ENCODE measurements around the gene SLC23A2.

Gene SLC23A2

GRCh38 chr20:4809707-4810106 is 191.6 kb downstream of the SLC23A2 start:
- no peak for ATAC-seq

GRCh38 chr20:4808872-4809271 is 192.4 kb downstream of the SLC23A2 start:
- no peak for ATAC-seq
- TF ChIP-seq ARNTL (CRISPR knock-in tag; IDR thresholded peaks at IDR 0.05; ENCODE audit: borderline replicate concordance, low read depth) (no peak), OSR1 (CRISPR knock-in tag; IDR thresholded peaks at IDR 0.05) (no peak), BACH2 (CRISPR knock-in tag; IDR thresholded peaks at IDR 0.05; ENCODE audit: borderline replicate concordance) (no peak), GLIS3 (CRISPR knock-in tag; IDR thresholded peaks at IDR 0.05) (no peak), PATZ1 (CRISPR knock-in tag; IDR thresholded peaks at IDR 0.05; ENCODE audit: borderline replicate concordance) (no peak), CREB5 (CRISPR knock-in tag; IDR thresholded peaks at IDR 0.05; ENCODE audit: low read depth) (no peak), CSDC2 (CRISPR knock-in tag; IDR thresholded peaks at IDR 0.05) (no peak), POU6F1 (CRISPR knock-in tag; IDR thresholded peaks at IDR 0.05; ENCODE audit: borderline replicate concordance, low read depth) (no peak), ZFP3 (CRISPR knock-in tag; IDR thresholded peaks at IDR 0.05) (no peak)

More at GRCh38 chr20:4809707-4810106, 191.6 kb downstream of the SLC23A2 start:
- TF ChIP-seq TOX (CRISPR knock-in tag; IDR thresholded peaks at IDR 0.05; ENCODE audit: borderline replicate concordance) (no peak), ZNF70 (CRISPR knock-in tag; IDR thresholded peaks at IDR 0.05) (no peak), POU6F1 (CRISPR knock-in tag; IDR thresholded peaks at IDR 0.05; ENCODE audit: borderline replicate concordance, low read depth) (no peak), TSHZ2 (CRISPR knock-in tag; IDR thresholded peaks at IDR 0.05) (no peak), PATZ1 (CRISPR knock-in tag; IDR thresholded peaks at IDR 0.05; ENCODE audit: borderline replicate concordance) (no peak), ZC3H10 (CRISPR knock-in tag; IDR thresholded peaks at IDR 0.05) (no peak)

- no peak for TF ChIP-seq ZC3H10 (CRISPR knock-in tag; IDR thresholded peaks at IDR 0.05)
- TF ChIP-seq ZNF70 (CRISPR knock-in tag; IDR thresholded peaks at IDR 0.05) = no peak
- TF ChIP-seq BACH2 (CRISPR knock-in tag; IDR thresholded peaks at IDR 0.05; ENCODE audit: borderline replicate concordance) = no peak
- TF ChIP-seq OSR1 (CRISPR knock-in tag; IDR thresholded peaks at IDR 0.05) = no peak
- TF ChIP-seq TOX (CRISPR knock-in tag; IDR thresholded peaks at IDR 0.05; ENCODE audit: borderline replicate concordance) = no peak
- no peak for TF ChIP-seq TSHZ2 (CRISPR knock-in tag; IDR thresholded peaks at IDR 0.05)
- TF ChIP-seq GLIS3 (CRISPR knock-in tag; IDR thresholded peaks at IDR 0.05) = no peak
- TF ChIP-seq TCF4 (CRISPR knock-in tag; IDR thresholded peaks at IDR 0.05; ENCODE audit: borderline replicate concordance) = no peak
- TF ChIP-seq ZFP30 (CRISPR knock-in tag; IDR thresholded peaks at IDR 0.05) = no peak
- no peak for ATAC-seq
Observed at GRCh38 chr20:4805663-4806449, 195.5 kb downstream of the SLC23A2 start.

Measured in SK-N-SH treated with all-trans-retinoic acid at 6 μM for 48 hours (cell line).